Activated B cell treated with CpG ODN at 0.5 μM for 24 hours (primary cell): ENCODE measurements around the gene ANO10. TPM values are rescaled to one million over a fixed set of nuclear protein-coding genes. Genes with fewer than 3 reads are reported as not detected.

Experiments used
- ATAC-seq: fragments of 200-7000 bp; cut with Tn5 transposase; one replicate; pipeline ENCODE4 v1.10.0; 2021; ENCODE audit warnings: low read depth, mild to moderate bottlenecking, moderate library complexity
- CTCF ChIA-PET: fragments of 350-600 bp; sonication (Branson Sonifier 250); formaldehyde crosslinking; loops from one replicate; lab custom pipeline; 2021; ENCODE audit warnings: antibody characterized with exemption; lab: Charles Lee
- POLR2A ChIA-PET: fragments of 350-600 bp; sonication (Branson Sonifier 250); formaldehyde crosslinking; loops from one replicate; lab custom pipeline; 2021; ENCODE audit warnings: antibody characterized with exemption; lab: Charles Lee
- DNase-seq: peaks from one replicate; pipeline ENCODE4 v3.0.0; 2022
- H3K27ac Mint-ChIP-seq: one replicate; pipeline ENCODE4 v1.8.0; 2020; ENCODE audit warnings: mixed read lengths
- H3K27me3 Mint-ChIP-seq: one replicate; pipeline ENCODE4 v1.8.0; 2021; ENCODE audit warnings: mixed read lengths
- H3K36me3 Mint-ChIP-seq: one replicate; pipeline ENCODE4 v1.8.0; 2021; ENCODE audit warnings: low read depth, mixed read lengths
- H3K4me1 Mint-ChIP-seq: one replicate; pipeline ENCODE4 v1.8.0; 2021; ENCODE audit warnings: mixed read lengths
- H3K4me3 Mint-ChIP-seq: one replicate; pipeline ENCODE4 v1.8.0; 2020; ENCODE audit warnings: mild to moderate bottlenecking, mixed read lengths
- H3K9me3 Mint-ChIP-seq: one replicate; pipeline ENCODE4 v1.8.0; 2020; ENCODE audit warnings: mixed read lengths
- CTCF ChIP-seq: fragments of 200-600 bp; IDR thresholded peaks from one replicate; pipeline ENCODE4 v1.8.0; 2022; ENCODE audit warnings: antibody characterized with exemption, mild to moderate bottlenecking
- intact Hi-C: fragments of 100-400 bp; cut with micrococcal nuclease; formaldehyde crosslinking; loops from one replicate; pipeline ENCODE4 v1.15.1; 2024
- total RNA-seq: library from RNA; stranded (reverse); gene quantifications from 2 replicates; pipeline ENCODE4 v1.2.3, GENCODE V29; 2022

Gene ANO10
- total RNA-seq, 1 donor from 2014 or later, result 6.4 TPM

- no peaks in the 10 kb centered on the region for H3K4me1 Mint-ChIP-seq
- H3K36me3 Mint-ChIP-seq, result peaks cover 95% of the 10 kb centered on the region
- no peak for DNase-seq
- no peak overlapping the region for H3K27ac Mint-ChIP-seq
- CTCF ChIA-PET, result no interaction called here
- H3K9me3 Mint-ChIP-seq, result peaks cover 13% of the 10 kb centered on the region
- POLR2A ChIA-PET, result no interaction called here
- no peak for TF ChIP-seq CTCF
- no peak for ATAC-seq
- no peak overlapping the region for H3K4me3 Mint-ChIP-seq
- intact Hi-C loops, result no loop called here
- H3K27me3 Mint-ChIP-seq, result no peaks in the 10 kb centered on the region
Observed at GRCh38 chr3:43346978-43347749, 274.6 kb downstream of the ANO10 start.

GRCh38 chr3:43345877-43346276, 275.9 kb downstream of the ANO10 start:
- CTCF ChIA-PET, result no interaction called here
- Mint-ChIP-seq H3K9me3 (peaks cover 3% of the 10 kb centered on the region), H3K27me3 (no peaks in the 10 kb centered on the region), H3K27ac (no peak overlapping the region), H3K4me1 (no peaks in the 10 kb centered on the region), H3K36me3 (peaks cover 92% of the 10 kb centered on the region), H3K4me3 (no peak overlapping the region)
- no peak for ATAC-seq
- TF ChIP-seq CTCF, result no peak
- POLR2A ChIA-PET, result no interaction called here
- intact Hi-C loops, result no loop called here
- no peak for DNase-seq

GRCh38 chr3:43345246-43345645, 276.6 kb downstream of the ANO10 start:
- no peak for ATAC-seq
- peaks cover 92% of the 10 kb centered on the region for H3K36me3 Mint-ChIP-seq
- DNase-seq, result no peak
- peaks cover 2% of the 10 kb centered on the region for H3K9me3 Mint-ChIP-seq
- H3K27ac Mint-ChIP-seq, result no peak overlapping the region
- ChIA-PET POLR2A (no interaction called here), CTCF (no interaction called here)
- no peaks in the 10 kb centered on the region for H3K27me3 Mint-ChIP-seq
- H3K4me1 Mint-ChIP-seq, result no peaks in the 10 kb centered on the region
- intact Hi-C loops, result no loop called here
- H3K4me3 Mint-ChIP-seq, result no peak overlapping the region
- TF ChIP-seq CTCF, result no peak

- ChIA-PET POLR2A (no interaction called here), CTCF (no interaction called here)
- intact Hi-C loops, result no loop called here
- Mint-ChIP-seq H3K36me3 (peaks cover 90% of the 10 kb centered on the region), H3K27me3 (no peaks in the 10 kb centered on the region), H3K4me3 (no peak overlapping the region), H3K27ac (no peak overlapping the region), H3K9me3 (peaks cover 3% of the 10 kb centered on the region), H3K4me1 (no peaks in the 10 kb centered on the region)
- no peak for DNase-seq
- ATAC-seq, result no peak
- TF ChIP-seq CTCF, result no peak
Observed at GRCh38 chr3:43344520-43344919, 277.3 kb downstream of the ANO10 start.

GRCh38 chr3:43343815-43344214, 278.0 kb downstream of the ANO10 start:
- no peak for TF ChIP-seq CTCF
- intact Hi-C loops, result no loop called here
- POLR2A ChIA-PET, result no interaction called here
- no peak for ATAC-seq
- DNase-seq, result no peak
- H3K27ac Mint-ChIP-seq, result no peak overlapping the region
- peaks cover 3% of the 10 kb centered on the region for H3K9me3 Mint-ChIP-seq
- no peak overlapping the region for H3K4me3 Mint-ChIP-seq
- no peaks in the 10 kb centered on the region for H3K27me3 Mint-ChIP-seq
- CTCF ChIA-PET, result no interaction called here
- peaks cover 90% of the 10 kb centered on the region for H3K36me3 Mint-ChIP-seq
- no peaks in the 10 kb centered on the region for H3K4me1 Mint-ChIP-seq
